HCT116 (cell line): ENCODE results near the gene ATM.

ENCODE experiments used
- CEBPB ChIP-seq: IDR thresholded peaks from 2 replicates; pipeline ENCODE4 v1.6.1; 2012; ENCODE audit warnings: low read depth
- EZH2phosphoT487 ChIP-seq: fragments of 200-600 bp; IDR thresholded peaks from 2 replicates; pipeline ENCODE4 v1.6.1; 2018; ENCODE audit warnings: antibody characterized with exemption, borderline replicate concordance
- POLR2AphosphoS5 ChIP-seq: IDR thresholded peaks from 2 replicates; pipeline ENCODE4 v1.6.1; 2011; ENCODE audit warnings: mild to moderate bottlenecking, low read depth, low read length, moderate library complexity
- YY1 ChIP-seq: IDR thresholded peaks from 2 replicates; pipeline ENCODE4 v1.6.1; 2011; ENCODE audit warnings: low read length, low read depth, moderate library complexity, mild to moderate bottlenecking; ENCODE audit not compliant: insufficient replicate concordance; ENCODE audit errors: extremely low read depth
- TF ChIP-seq, protein P1 (sequence below), 3 experiments: fragments of 200-600 bp in 1 of 3; sonication (generic) in 1 of 3; IDR thresholded peaks in 2 of 3; conservative IDR thresholded peaks in 1 of 3; 2 replicates each; pipeline ENCODE4 v1.5.1; 2012 to 2017; ENCODE audit warnings: low read depth in 2 of 3, low read length in 2 of 3, antibody characterized with exemption in 1 of 3, borderline replicate concordance in 1 of 3, control low read depth in 1 of 3, mild to moderate bottlenecking in 1 of 3, mixed read lengths in 1 of 3, mixed run types in 1 of 3, moderate library complexity in 1 of 3; ENCODE audit not compliant: insufficient read depth in 1 of 3
- TF ChIP-seq, protein P2 (sequence below): IDR thresholded peaks from 2 replicates; pipeline ENCODE4 v1.6.1; 2012
- TF ChIP-seq, protein P3 (sequence below): IDR thresholded peaks from 2 replicates; pipeline ENCODE4 v1.6.1; 2011; ENCODE audit warnings: mild to moderate bottlenecking, low read length, moderate library complexity; ENCODE audit not compliant: insufficient replicate concordance; ENCODE audit errors: extremely low read depth

DNA sequence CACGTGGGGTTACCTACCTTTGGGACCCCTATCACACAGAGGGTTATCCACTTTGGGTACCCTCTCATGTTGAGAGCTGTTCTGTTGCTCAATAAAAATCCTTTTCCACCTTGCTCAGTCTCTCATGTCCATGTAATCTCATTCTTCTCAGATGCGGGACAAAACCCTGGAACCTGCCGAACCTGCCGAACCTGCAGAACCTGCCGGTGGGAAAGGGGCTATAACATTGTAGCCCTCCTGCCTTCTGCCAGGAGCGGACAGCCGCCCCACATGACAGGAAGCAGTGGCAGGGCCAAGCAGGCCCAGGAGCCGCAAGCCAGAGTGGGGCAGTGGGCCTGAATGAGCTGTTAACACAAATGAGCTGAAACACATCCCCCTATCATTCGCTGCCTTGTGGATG, 18.5 kb upstream of the ATM start:
- TF ChIP-seq, protein P1, sequence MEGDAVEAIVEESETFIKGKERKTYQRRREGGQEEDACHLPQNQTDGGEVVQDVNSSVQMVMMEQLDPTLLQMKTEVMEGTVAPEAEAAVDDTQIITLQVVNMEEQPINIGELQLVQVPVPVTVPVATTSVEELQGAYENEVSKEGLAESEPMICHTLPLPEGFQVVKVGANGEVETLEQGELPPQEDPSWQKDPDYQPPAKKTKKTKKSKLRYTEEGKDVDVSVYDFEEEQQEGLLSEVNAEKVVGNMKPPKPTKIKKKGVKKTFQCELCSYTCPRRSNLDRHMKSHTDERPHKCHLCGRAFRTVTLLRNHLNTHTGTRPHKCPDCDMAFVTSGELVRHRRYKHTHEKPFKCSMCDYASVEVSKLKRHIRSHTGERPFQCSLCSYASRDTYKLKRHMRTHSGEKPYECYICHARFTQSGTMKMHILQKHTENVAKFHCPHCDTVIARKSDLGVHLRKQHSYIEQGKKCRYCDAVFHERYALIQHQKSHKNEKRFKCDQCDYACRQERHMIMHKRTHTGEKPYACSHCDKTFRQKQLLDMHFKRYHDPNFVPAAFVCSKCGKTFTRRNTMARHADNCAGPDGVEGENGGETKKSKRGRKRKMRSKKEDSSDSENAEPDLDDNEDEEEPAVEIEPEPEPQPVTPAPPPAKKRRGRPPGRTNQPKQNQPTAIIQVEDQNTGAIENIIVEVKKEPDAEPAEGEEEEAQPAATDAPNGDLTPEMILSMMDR (IDR thresholded peaks at IDR 0.05 in 2 of 3, conservative IDR thresholded peaks at IDR 0.05 in 1 of 3; ENCODE audit: borderline replicate concordance in 1 of 3, insufficient read depth in 1 of 3, low read depth in 2 of 3, low read length in 2 of 3), result no peak
- TF ChIP-seq YY1 (no peak), CEBPB (no peak), POLR2AphosphoS5 (no peak), EZH2phosphoT487 (no peak)
- TF ChIP-seq, protein P2, sequence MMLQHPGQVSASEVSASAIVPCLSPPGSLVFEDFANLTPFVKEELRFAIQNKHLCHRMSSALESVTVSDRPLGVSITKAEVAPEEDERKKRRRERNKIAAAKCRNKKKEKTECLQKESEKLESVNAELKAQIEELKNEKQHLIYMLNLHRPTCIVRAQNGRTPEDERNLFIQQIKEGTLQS, result no peak
- TF ChIP-seq, protein P3, sequence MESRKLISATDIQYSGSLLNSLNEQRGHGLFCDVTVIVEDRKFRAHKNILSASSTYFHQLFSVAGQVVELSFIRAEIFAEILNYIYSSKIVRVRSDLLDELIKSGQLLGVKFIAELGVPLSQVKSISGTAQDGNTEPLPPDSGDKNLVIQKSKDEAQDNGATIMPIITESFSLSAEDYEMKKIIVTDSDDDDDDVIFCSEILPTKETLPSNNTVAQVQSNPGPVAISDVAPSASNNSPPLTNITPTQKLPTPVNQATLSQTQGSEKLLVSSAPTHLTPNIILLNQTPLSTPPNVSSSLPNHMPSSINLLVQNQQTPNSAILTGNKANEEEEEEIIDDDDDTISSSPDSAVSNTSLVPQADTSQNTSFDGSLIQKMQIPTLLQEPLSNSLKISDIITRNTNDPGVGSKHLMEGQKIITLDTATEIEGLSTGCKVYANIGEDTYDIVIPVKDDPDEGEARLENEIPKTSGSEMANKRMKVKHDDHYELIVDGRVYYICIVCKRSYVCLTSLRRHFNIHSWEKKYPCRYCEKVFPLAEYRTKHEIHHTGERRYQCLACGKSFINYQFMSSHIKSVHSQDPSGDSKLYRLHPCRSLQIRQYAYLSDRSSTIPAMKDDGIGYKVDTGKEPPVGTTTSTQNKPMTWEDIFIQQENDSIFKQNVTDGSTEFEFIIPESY, result no peak
